ENCODE data around the gene SUPT5H. TPM values are rescaled to one million over a fixed set of nuclear protein-coding genes. Genes with fewer than 3 reads are reported as not detected.

Gene SUPT5H
- total and polyA plus RNA-seq, 2 of the 13 experiments (the other 11 are each of a cell fraction or from before 2014, with no cell fraction given): 48.2 to 51.7 TPM

DNA sequence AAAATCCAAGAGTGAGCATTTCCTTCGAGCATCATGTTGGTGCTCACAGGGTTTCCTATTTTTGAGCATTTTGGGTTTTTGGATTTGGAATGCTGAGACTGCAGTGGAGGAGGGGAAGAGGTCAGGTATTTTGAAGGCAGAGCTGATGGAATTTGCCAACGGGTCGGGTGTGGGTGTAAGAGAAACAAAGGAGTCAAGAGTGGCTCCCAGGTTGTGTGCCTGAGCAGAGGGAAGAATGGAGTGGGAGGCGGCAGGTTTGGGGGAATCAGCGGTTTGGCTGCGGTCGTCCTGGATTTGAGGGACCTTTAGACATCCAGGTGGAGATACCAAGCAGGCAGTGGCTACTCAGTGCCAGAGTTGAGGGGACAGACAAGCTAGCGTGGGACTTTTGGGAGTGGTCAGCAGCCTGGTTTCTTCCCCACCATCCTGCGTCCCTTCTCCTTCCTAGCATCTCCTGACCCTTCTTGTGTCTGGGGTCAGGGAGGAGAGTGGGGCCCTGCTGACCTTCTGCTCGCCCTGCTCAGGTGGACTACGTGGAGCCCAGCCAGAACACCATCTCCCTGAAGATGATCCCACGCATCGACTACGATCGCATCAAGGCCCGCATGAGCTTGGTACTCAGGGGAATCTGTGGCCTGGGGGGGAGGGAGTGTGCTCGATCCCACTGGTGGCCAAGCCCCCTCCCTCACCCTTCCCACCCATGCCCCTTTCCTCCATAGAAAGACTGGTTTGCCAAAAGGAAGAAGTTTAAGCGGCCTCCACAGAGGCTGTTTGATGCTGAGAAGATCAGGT is 20.8 kb downstream of the SUPT5H start:
- no TSS peak for BruUV-seq (replicated peaks)
- no peaks in the 10 kb centered on the region for H4K20me1 ChIP-seq (ENCODE audit: insufficient read depth, low read length)
- TF ChIP-seq ZC3H4 (CRISPR knock-in tag; IDR thresholded peaks at IDR 0.05; ENCODE audit: borderline replicate concordance): no peak
- TF ChIP-seq ARNTL (CRISPR knock-in tag; IDR thresholded peaks at IDR 0.05): no peak
- TF ChIP-seq ZSCAN21 (CRISPR knock-in tag; IDR thresholded peaks at IDR 0.05; ENCODE audit: borderline replicate concordance): no peak
- TF ChIP-seq ZNF747 (CRISPR knock-in tag; IDR thresholded peaks at IDR 0.05; ENCODE audit: borderline replicate concordance): no peak
- no peak for TF ChIP-seq FOXK2 (IDR thresholded peaks at IDR 0.05)
- TF ChIP-seq, protein P1, sequence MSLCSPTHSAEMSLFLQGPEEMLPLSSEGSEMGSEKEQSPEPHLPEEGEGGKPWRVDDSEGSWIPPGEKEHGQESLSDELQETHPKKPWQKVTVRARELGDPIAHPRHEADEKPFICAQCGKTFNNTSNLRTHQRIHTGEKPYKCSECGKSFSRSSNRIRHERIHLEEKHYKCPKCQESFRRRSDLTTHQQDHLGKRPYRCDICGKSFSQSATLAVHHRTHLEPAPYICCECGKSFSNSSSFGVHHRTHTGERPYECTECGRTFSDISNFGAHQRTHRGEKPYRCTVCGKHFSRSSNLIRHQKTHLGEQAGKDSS (CRISPR knock-in tag; IDR thresholded peaks at IDR 0.05; ENCODE audit: borderline replicate concordance, low read depth): no peak
- DNase-seq (ENCODE audit: low spot score) (no peak), FAIRE-seq (no peak), ATAC-seq (no peak)
- H3K4me1 ChIP-seq (ENCODE audit: insufficient read depth, low read length): no peaks in the 10 kb centered on the region
- H3K9me3 ChIP-seq (ENCODE audit: low read length): no peaks in the 10 kb centered on the region
- WGBS (ENCODE audit: low lambda C conversion rate): over 99% methylated on average over 18 of the region's 18 CpGs
- H3K27ac ChIP-seq (ENCODE audit: extremely low read length, insufficient read depth, low read length): no peak overlapping the region
- no peak overlapping the region for H3K4me3 ChIP-seq (replicated peaks in 1 of 3; ENCODE audit: insufficient read depth in 1 of 3, low read depth in 2 of 3, low read length in 3 of 3)
- H3K4me2 ChIP-seq (ENCODE audit: low read depth, low read length): no peak overlapping the region
- H3K9ac ChIP-seq (ENCODE audit: insufficient read depth, low read depth, low read length): no peak overlapping the region
- no peak overlapping the region for H2AFZ ChIP-seq (ENCODE audit: low read length)
- intact Hi-C loops (cut with micrococcal nuclease; ENCODE audit: unreplicated experiment): no loop called here
- no peaks in the 10 kb centered on the region for H3K27me3 ChIP-seq (ENCODE audit: control insufficient read depth in 1 of 2, insufficient read depth in 2 of 2, low read length in 2 of 2)
- CTCF ChIA-PET (ENCODE audit: low intra/inter-chr PET ratio, low total read pairs): no interaction called here
- in situ Hi-C loops (cut with HindIII; ENCODE audit: extremely low pct_ligation_motif_present, low pct_unique_long_range_greater_than_20kb): no loop called here
- POLR2A ChIA-PET: interaction anchor here (0.6 kb wide), 1 partner anchor 703 kb away, joined by 4 read pairs; no protein-coding TSS in a partner anchor
- H3K36me3 ChIP-seq (replicated peaks in 1 of 2; ENCODE audit: control insufficient read depth in 1 of 2, insufficient read depth in 2 of 2, low read length in 2 of 2): peaks cover 47 to 76% of the 10 kb centered on the region in 2 experiments
- H3K79me2 ChIP-seq (ENCODE audit: insufficient read depth, low read length): no peaks in the 10 kb centered on the region

DNA sequence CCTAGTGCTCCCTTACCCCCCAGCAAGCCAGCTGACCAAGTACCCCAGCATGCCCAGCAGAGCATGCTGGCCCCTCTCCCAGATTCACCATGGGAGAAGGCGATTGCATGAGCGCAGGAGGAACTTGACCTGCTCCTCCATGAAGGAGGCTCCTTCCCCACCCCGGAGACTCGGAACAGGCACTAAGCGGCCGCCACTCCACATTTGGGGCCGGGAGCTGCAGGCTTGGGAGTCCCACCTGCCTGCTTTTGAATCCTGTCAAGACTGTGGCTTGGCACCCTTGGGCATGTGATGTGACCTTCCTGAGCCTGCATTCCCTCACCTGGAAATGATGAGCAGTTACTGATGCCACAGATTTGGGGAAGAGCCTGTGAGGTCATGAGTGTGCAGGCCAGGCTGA is 22.6 kb downstream of the SUPT5H start:
- Histone ChIP-seq H3K4me1 (ENCODE audit: insufficient read depth, low read length) (no peaks in the 10 kb centered on the region), H2AFZ (ENCODE audit: low read length) (no peak overlapping the region), H3K79me2 (ENCODE audit: insufficient read depth, low read length) (no peaks in the 10 kb centered on the region), H3K9ac (ENCODE audit: insufficient read depth, low read depth, low read length) (no peak overlapping the region), H4K20me1 (ENCODE audit: insufficient read depth, low read length) (no peaks in the 10 kb centered on the region), H3K27me3 (ENCODE audit: control insufficient read depth in 1 of 2, insufficient read depth in 2 of 2, low read length in 2 of 2) (no peaks in the 10 kb centered on the region), H3K9me3 (ENCODE audit: low read length) (no peaks in the 10 kb centered on the region), H3K4me2 (ENCODE audit: low read depth, low read length) (no peak overlapping the region), H3K36me3 (replicated peaks in 1 of 2; ENCODE audit: control insufficient read depth in 1 of 2, insufficient read depth in 2 of 2, low read length in 2 of 2) (peaks cover 56 to 91% of the 10 kb centered on the region in 2 experiments), H3K27ac (ENCODE audit: extremely low read length, insufficient read depth, low read length) (no peak overlapping the region), H3K4me3 (replicated peaks in 1 of 3; ENCODE audit: insufficient read depth in 1 of 3, low read depth in 2 of 3, low read length in 3 of 3) (no peak overlapping the region)
- no TSS peak for BruUV-seq (replicated peaks)
- WGBS (ENCODE audit: low lambda C conversion rate): 100% methylated on average over 2 of the region's 7 CpGs
- intact Hi-C loops (cut with micrococcal nuclease; ENCODE audit: unreplicated experiment) (no loop called here), in situ Hi-C loops (cut with HindIII; ENCODE audit: extremely low pct_ligation_motif_present, low pct_unique_long_range_greater_than_20kb) (no loop called here)
- POLR2A ChIA-PET: no interaction called here
- FAIRE-seq (no peak), ATAC-seq (no peak), DNase-seq (ENCODE audit: low spot score) (no peak)
- CTCF ChIA-PET (ENCODE audit: low intra/inter-chr PET ratio, low total read pairs): no interaction called here
- TF ChIP-seq, protein P2, sequence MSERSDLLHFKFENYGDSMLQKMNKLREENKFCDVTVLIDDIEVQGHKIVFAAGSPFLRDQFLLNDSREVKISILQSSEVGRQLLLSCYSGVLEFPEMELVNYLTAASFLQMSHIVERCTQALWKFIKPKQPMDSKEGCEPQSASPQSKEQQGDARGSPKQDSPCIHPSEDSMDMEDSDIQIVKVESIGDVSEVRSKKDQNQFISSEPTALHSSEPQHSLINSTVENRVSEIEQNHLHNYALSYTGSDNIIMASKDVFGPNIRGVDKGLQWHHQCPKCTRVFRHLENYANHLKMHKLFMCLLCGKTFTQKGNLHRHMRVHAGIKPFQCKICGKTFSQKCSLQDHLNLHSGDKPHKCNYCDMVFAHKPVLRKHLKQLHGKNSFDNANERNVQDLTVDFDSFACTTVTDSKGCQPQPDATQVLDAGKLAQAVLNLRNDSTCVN (CRISPR knock-in tag; IDR thresholded peaks at IDR 0.05; ENCODE audit: borderline replicate concordance): no peak
- TF ChIP-seq ARNT2 (CRISPR knock-in tag; IDR thresholded peaks at IDR 0.05; ENCODE audit: low read depth) (no peak), ZBTB1 (CRISPR knock-in tag; IDR thresholded peaks at IDR 0.05; ENCODE audit: borderline replicate concordance) (no peak), PLRG1 (conservative IDR thresholded peaks at IDR 0.05) (no peak), GATAD1 (CRISPR knock-in tag; IDR thresholded peaks at IDR 0.05) (no peak), KMT2A (CRISPR knock-in tag; IDR thresholded peaks at IDR 0.05) (no peak)
- TF ChIP-seq, protein P3, sequence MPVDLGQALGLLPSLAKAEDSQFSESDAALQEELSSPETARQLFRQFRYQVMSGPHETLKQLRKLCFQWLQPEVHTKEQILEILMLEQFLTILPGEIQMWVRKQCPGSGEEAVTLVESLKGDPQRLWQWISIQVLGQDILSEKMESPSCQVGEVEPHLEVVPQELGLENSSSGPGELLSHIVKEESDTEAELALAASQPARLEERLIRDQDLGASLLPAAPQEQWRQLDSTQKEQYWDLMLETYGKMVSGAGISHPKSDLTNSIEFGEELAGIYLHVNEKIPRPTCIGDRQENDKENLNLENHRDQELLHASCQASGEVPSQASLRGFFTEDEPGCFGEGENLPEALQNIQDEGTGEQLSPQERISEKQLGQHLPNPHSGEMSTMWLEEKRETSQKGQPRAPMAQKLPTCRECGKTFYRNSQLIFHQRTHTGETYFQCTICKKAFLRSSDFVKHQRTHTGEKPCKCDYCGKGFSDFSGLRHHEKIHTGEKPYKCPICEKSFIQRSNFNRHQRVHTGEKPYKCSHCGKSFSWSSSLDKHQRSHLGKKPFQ (CRISPR knock-in tag; IDR thresholded peaks at IDR 0.05; ENCODE audit: insufficient replicate concordance): no peak
